K562 (cell line): ENCODE results near the gene SEPTIN8. TPM values are rescaled to one million over a fixed set of nuclear protein-coding genes. Genes with fewer than 3 reads are reported as not detected.

Source experiments
- KAT2B ChIP-seq: IDR thresholded peaks from one replicate; pipeline ENCODE4 v1.6.1; 2012; ENCODE audit warnings: low read depth, mild to moderate bottlenecking, control low read depth, inconsistent platforms, low read length, moderate library complexity
- LCOR ChIP-seq: sonication (generic); formaldehyde crosslinking; IDR thresholded peaks from 2 replicates; pipeline ENCODE4 v1.8.0; 2022; ENCODE audit warnings: mild to moderate bottlenecking, missing genetic modification reagents
- MTF1 ChIP-seq: fragments of 250-450 bp; sonication (Bioruptor Pico); IDR thresholded peaks from 2 replicates; pipeline ENCODE4 v1.9.0; 2021; ENCODE audit warnings: moderate library complexity, mild to moderate bottlenecking, inconsistent platforms, borderline replicate concordance
- NR4A1 ChIP-seq, 2 experiments: fragments of 250-450 bp in 1 of 2; fragments of 450-650 bp in 1 of 2; sonication (Bioruptor Pico) in 1 of 2; IDR thresholded peaks; 2 replicates each; pipeline versions ENCODE4 v1.4.0 to v1.6.1; 2016 to 2020; ENCODE audit warnings: mild to moderate bottlenecking in 2 of 2, missing compliant biosample characterization in 1 of 2, missing genetic modification characterization in 1 of 2, moderate library complexity in 1 of 2
- OTX1 ChIP-seq: fragments of 450-650 bp; formaldehyde crosslinking; IDR thresholded peaks from 2 replicates; pipeline ENCODE4 v1.4.0; 2022; ENCODE audit warnings: mild to moderate bottlenecking
- SP1 ChIP-seq: sonication (generic); formaldehyde crosslinking; IDR thresholded peaks from 2 replicates; pipeline ENCODE4 v1.8.1; 2022; ENCODE audit warnings: mild to moderate bottlenecking, missing genetic modification reagents
- TAF9B ChIP-seq: fragments of 450-650 bp; IDR thresholded peaks from 2 replicates; pipeline ENCODE4 v1.6.1; 2018; ENCODE audit warnings: mild to moderate bottlenecking; ENCODE audit not compliant: partially characterized antibody
- ZEB2 ChIP-seq: fragments of 450-650 bp; IDR thresholded peaks from 2 replicates; pipeline ENCODE4 v1.6.1; 2016
- ZNF197 ChIP-seq: fragments of 200-800 bp; sonication (Bioruptor generic); IDR thresholded peaks from 2 replicates; pipeline ENCODE4 v1.6.1; 2016; ENCODE audit warnings: low read depth, missing genetic modification characterization, missing compliant biosample characterization
- ZNF24 ChIP-seq: fragments of 450-650 bp; IDR thresholded peaks from 2 replicates; pipeline ENCODE4 v1.6.1; 2016
- ZNF778 ChIP-seq: fragments of 450-650 bp; formaldehyde crosslinking; IDR thresholded peaks from 2 replicates; pipeline ENCODE4 v1.4.0; 2020; ENCODE audit warnings: mild to moderate bottlenecking, moderate library complexity
- polyA plus RNA-seq, 8 experiments: library from polyadenylated mRNA; depleted of rRNA in 4 of 8; stranded (reverse) in 5 of 8; unstranded in 3 of 8; fragments of >200 nt; fragmentation: Nextera tagmentation in 2 of 8; fragmentation: Illumina TruSeq in 1 of 8; extraction: Ambion mirVana in 2 of 8; extraction: Trizol in 1 of 8; gene quantifications; 2 replicates each; pipeline versions ENCODE4 v1.2.1 to v1.2.3, GENCODE V29; 2011 to 2014; ENCODE audit warnings: inconsistent platforms in 1 of 8, missing spikeins in 1 of 8
- total RNA-seq, 7 experiments: library from RNA; depleted of rRNA in 6 of 7; stranded (reverse); fragments of >200 nt in 6 of 7; fragmentation: Illumina TruSeq in 2 of 7; extraction: Trizol in 2 of 7; gene quantifications; 2 replicates each; pipeline versions ENCODE4 v1.2.1 to v1.2.3, GENCODE V29; 2011 to 2021; ENCODE audit warnings: low replicate concordance in 1 of 7
- TF ChIP-seq, protein P1 (sequence below): fragments of 450-650 bp; formaldehyde crosslinking; IDR thresholded peaks from 2 replicates; pipeline ENCODE4 v1.4.0; 2020; ENCODE audit warnings: mild to moderate bottlenecking, moderate library complexity
- TF ChIP-seq, protein P2 (sequence below): IDR thresholded peaks from 2 replicates; pipeline ENCODE4 v1.6.1; 2011; ENCODE audit not compliant: insufficient read length; ENCODE audit errors: extremely low read depth
- TF ChIP-seq, protein P3 (sequence below): fragments of 450-650 bp; IDR thresholded peaks from one replicate; pipeline ENCODE4 v1.6.1; 2018; ENCODE audit warnings: mild to moderate bottlenecking, moderate library complexity; ENCODE audit not compliant: partially characterized antibody
- TF ChIP-seq, protein P4 (sequence below): fragments of 250-450 bp; sonication (Bioruptor Pico); IDR thresholded peaks from 2 replicates; pipeline ENCODE4 v1.5.0; 2021; ENCODE audit warnings: mild to moderate bottlenecking, borderline replicate concordance
- TF ChIP-seq, protein P5 (sequence below), 2 experiments: fragments of 450-650 bp in 1 of 2; IDR thresholded peaks; 2 replicates each; pipeline ENCODE4 v1.6.1; 2011 to 2017; ENCODE audit warnings: low read depth in 2 of 2, antibody characterized with exemption in 1 of 2, borderline replicate concordance in 1 of 2, low read length in 1 of 2, mild to moderate bottlenecking in 1 of 2, mixed read lengths in 1 of 2; ENCODE audit not compliant: control insufficient read depth in 1 of 2

The SEPTIN8 gene
- total and polyA plus RNA-seq, 9 of the 15 experiments (the other 6 are each of a cell fraction or from before 2014, with no cell fraction given): 19.3 to 142 (median 101) TPM

DNA sequence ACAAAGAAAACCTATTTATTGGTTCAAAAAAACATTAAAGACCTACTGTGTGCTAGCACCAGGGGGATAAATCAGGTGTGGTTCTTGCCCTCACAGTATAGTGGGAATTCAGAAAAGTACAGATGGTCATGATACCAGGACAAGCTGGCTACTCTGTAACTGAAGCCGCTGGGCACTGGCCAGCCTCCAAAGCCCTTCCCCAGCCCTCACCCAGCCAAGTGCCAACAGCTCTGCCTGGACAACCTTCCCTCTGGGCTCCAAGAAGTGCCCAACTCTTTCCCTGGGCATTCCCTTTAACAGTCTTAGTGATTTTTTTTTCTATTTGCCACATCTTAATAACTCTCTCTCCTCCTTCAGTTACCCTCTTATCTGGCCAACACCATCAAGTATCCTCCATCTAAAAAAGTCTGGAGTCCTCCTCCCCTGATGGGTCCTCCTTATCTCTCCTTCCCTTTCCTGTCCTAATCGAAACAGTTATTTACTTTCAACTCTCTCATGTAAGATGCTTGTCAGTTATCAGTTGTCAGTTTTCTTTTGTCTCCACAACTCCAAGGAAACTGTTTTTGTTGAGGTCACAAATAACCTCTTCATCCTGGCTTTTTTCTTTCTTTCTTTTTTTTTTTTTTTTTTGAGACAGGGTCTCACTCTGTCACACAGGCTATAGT is 13.3 kb upstream of the SEPTIN8 start (continued):
- TF ChIP-seq NR4A1 (CRISPR knock-in tag; IDR thresholded peaks at IDR 0.05): no peak
- TF ChIP-seq NR4A1 (tag; IDR thresholded peaks at IDR 0.05): no peak
- no peak for TF ChIP-seq LCOR (CRISPR knock-in tag)
- no peak for TF ChIP-seq ZNF24
- no peak for TF ChIP-seq OTX1 (CRISPR knock-in tag)
- TF ChIP-seq, protein P1, sequence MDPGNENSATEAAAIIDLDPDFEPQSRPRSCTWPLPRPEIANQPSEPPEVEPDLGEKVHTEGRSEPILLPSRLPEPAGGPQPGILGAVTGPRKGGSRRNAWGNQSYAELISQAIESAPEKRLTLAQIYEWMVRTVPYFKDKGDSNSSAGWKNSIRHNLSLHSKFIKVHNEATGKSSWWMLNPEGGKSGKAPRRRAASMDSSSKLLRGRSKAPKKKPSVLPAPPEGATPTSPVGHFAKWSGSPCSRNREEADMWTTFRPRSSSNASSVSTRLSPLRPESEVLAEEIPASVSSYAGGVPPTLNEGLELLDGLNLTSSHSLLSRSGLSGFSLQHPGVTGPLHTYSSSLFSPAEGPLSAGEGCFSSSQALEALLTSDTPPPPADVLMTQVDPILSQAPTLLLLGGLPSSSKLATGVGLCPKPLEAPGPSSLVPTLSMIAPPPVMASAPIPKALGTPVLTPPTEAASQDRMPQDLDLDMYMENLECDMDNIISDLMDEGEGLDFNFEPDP (CRISPR knock-in tag): no peak
- TF ChIP-seq TAF9B: no peak
- TF ChIP-seq, protein P2, sequence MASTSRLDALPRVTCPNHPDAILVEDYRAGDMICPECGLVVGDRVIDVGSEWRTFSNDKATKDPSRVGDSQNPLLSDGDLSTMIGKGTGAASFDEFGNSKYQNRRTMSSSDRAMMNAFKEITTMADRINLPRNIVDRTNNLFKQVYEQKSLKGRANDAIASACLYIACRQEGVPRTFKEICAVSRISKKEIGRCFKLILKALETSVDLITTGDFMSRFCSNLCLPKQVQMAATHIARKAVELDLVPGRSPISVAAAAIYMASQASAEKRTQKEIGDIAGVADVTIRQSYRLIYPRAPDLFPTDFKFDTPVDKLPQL: no peak
- TF ChIP-seq ZNF778 (CRISPR knock-in tag): no peak
- TF ChIP-seq, protein P3, sequence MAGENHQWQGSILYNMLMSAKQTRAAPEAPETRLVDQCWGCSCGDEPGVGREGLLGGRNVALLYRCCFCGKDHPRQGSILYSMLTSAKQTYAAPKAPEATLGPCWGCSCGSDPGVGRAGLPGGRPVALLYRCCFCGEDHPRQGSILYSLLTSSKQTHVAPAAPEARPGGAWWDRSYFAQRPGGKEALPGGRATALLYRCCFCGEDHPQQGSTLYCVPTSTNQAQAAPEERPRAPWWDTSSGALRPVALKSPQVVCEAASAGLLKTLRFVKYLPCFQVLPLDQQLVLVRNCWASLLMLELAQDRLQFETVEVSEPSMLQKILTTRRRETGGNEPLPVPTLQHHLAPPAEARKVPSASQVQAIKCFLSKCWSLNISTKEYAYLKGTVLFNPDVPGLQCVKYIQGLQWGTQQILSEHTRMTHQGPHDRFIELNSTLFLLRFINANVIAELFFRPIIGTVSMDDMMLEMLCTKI: no peak
- TF ChIP-seq, protein P4, sequence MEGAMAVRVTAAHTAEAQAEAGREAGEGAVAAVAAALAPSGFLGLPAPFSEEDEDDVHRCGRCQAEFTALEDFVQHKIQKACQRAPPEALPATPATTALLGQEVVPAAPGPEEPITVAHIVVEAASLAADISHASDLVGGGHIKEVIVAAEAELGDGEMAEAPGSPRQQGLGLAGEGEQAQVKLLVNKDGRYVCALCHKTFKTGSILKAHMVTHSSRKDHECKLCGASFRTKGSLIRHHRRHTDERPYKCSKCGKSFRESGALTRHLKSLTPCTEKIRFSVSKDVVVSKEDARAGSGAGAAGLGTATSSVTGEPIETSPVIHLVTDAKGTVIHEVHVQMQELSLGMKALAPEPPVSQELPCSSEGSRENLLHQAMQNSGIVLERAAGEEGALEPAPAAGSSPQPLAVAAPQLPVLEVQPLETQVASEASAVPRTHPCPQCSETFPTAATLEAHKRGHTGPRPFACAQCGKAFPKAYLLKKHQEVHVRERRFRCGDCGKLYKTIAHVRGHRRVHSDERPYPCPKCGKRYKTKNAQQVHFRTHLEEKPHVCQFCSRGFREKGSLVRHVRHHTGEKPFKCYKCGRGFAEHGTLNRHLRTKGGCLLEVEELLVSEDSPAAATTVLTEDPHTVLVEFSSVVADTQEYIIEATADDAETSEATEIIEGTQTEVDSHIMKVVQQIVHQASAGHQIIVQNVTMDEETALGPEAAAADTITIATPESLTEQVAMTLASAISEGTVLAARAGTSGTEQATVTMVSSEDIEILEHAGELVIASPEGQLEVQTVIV: no peak
- TF ChIP-seq, protein P5, sequence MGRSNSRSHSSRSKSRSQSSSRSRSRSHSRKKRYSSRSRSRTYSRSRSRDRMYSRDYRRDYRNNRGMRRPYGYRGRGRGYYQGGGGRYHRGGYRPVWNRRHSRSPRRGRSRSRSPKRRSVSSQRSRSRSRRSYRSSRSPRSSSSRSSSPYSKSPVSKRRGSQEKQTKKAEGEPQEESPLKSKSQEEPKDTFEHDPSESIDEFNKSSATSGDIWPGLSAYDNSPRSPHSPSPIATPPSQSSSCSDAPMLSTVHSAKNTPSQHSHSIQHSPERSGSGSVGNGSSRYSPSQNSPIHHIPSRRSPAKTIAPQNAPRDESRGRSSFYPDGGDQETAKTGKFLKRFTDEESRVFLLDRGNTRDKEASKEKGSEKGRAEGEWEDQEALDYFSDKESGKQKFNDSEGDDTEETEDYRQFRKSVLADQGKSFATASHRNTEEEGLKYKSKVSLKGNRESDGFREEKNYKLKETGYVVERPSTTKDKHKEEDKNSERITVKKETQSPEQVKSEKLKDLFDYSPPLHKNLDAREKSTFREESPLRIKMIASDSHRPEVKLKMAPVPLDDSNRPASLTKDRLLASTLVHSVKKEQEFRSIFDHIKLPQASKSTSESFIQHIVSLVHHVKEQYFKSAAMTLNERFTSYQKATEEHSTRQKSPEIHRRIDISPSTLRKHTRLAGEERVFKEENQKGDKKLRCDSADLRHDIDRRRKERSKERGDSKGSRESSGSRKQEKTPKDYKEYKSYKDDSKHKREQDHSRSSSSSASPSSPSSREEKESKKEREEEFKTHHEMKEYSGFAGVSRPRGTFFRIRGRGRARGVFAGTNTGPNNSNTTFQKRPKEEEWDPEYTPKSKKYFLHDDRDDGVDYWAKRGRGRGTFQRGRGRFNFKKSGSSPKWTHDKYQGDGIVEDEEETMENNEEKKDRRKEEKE (IDR thresholded peaks at IDR 0.05; ENCODE audit: borderline replicate concordance in 1 of 2, control insufficient read depth in 1 of 2, low read depth in 2 of 2, low read length in 1 of 2): no peak
- no peak for TF ChIP-seq SP1 (CRISPR knock-in tag)
- no peak for TF ChIP-seq MTF1 (CRISPR knock-in tag)
- TF ChIP-seq ZNF197: no peak
- TF ChIP-seq ZEB2: peak; percentile 51; the same call in 1 of the 2 replicates
- TF ChIP-seq KAT2B: no peak
